Bone marrow (tissue), 2 donors: ENCODE measurements around the gene MCAT.

Source experiments
- DNase-seq, 2 donors: peaks; one replicate each; lab custom pipeline; 2025; lab: John Stamatoyannopoulos, UW

MCAT gene

DNA sequence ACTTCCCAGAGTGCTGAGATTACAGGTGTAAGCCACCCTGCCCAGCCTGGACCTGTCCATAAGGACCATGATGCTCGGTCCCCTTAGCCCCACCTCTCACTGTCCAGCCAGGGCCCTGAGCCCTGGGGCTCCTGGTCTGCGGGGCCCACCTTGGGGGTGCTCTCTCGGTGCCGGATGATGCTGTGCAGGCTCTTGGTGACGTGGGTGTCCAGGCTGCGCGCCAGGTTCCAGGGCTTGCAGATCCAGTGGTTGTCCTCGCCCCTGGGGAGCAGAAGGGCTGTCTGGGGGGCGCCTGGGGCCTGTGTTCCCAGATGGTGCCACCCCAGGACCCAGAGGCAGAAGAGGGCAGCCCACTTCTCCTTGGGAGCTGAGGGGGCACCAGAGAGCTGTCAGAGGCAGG is 30.4 kb upstream of the MCAT start:
- no peak for DNase-seq

DNA sequence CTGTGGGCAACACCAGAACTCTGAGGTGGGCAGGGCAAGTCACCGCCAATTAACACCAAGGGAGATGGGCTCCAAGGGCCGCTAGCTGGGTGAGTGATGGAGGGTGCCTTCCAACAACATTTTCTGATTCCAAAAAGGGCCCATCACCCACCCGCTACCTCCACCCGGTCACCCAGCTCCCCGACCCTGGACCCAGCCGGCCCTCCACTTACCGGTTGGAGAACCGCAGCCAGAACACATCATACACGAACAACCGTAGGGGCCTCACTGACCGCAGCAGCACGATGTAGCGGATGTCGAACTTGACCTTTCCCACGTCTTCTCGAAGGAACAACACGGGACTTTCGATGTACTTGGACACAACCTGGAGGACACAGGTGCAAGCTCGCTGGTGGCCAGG is 29.0 kb upstream of the MCAT start:
- no peak for DNase-seq

DNA sequence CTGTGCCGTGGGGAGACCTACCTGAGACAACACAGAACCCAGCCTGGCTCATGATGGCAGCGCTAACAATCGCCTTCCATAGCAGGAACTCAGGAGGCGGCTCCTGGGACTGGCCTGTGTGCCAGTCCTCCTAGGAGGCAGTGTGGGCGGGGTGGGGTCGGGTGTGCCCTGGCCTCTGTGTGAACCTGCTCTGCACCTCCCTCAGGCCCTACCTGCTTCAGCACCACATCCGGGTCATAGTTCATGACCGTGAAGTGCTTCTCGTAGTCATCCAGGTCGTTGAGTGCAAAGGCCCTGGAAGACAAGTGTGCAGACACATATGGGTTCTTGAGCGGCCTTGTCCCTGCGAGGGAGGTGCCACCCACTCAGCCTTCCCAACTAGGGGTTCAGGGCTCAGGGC is 28.4 kb upstream of the MCAT start:
- no peak for DNase-seq

DNA sequence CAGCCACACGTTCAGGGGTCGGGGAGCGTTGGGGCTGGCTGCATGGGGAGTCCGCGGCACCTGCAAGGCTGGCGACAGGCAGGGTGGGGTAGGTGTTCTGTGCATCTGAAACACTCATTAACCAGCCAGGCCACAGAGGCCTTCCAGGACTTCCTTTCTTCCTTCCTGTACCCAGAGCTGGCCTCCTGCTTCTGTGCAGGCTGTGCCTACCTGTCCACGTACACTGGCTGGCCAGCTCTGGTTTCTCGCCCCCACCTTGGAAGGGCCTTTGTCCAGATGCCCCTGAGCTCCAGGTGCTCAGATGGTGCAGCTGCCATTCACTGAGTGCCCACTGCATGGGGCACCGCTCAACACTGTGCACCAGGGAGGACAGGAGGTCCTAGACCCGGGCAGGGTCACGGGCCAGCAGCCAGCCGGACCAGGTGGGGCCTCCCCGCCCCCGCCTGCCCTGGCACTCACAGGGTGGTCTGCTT is 27.9 kb upstream of the MCAT start:
- no peak for DNase-seq

DNA sequence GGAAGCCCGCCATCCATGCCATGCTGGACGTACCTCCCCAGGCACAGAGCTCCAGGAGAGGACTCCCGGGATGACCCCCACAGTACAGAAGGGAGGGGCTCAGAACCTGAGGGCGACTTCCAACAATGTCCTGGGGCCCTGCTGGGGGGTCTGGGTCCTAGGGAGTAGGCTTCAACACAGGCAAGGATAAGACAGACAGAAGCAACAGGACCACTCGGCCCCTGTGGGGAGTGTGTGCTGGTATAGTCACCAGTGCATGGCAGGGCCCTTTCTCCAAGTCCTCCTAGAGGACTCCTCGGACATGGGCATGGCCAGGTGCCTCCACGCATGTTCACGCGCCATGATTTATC is 26.9 kb upstream of the MCAT start:
- DNase-seq: no peak

DNA sequence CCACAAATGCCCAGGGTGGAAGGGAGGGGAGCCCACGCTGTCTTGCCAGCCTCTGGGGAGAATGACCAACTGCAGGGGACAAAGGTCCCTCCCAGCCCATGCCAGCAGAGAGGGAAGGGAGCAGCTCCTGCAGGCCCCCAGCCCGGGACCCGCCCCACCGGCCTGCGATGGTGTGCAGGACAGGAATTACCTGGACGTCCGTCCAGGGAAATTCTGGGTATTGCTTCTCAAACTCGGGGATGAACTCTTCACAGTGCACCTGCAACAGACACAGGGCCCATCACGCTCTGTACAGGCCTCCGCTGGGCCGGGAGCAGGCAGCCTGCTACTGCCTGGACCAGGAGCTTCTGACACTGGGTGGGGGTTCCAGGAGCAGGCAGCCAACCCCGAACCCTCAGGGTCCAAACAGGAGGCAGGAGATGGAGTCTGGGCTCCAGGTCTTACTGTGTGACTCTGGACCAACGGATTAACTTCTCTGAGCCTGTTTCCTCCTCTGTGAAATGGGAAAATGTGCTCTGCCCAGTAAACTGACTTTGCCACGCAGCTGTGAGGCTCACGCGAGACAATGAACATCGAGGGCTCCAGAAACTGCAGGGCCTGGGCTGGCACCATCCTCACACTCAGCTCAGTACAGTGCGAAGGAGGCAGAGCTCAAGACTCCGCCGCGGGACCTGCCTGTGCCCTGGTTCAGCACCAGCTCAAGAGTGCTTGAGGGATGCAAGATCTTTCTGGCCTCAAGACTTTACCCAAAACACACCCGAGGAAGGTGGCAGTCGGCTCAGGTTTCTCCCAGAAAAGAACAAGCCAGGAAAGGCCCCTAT is 26.3 kb upstream of the MCAT start:
- no peak for DNase-seq

DNA sequence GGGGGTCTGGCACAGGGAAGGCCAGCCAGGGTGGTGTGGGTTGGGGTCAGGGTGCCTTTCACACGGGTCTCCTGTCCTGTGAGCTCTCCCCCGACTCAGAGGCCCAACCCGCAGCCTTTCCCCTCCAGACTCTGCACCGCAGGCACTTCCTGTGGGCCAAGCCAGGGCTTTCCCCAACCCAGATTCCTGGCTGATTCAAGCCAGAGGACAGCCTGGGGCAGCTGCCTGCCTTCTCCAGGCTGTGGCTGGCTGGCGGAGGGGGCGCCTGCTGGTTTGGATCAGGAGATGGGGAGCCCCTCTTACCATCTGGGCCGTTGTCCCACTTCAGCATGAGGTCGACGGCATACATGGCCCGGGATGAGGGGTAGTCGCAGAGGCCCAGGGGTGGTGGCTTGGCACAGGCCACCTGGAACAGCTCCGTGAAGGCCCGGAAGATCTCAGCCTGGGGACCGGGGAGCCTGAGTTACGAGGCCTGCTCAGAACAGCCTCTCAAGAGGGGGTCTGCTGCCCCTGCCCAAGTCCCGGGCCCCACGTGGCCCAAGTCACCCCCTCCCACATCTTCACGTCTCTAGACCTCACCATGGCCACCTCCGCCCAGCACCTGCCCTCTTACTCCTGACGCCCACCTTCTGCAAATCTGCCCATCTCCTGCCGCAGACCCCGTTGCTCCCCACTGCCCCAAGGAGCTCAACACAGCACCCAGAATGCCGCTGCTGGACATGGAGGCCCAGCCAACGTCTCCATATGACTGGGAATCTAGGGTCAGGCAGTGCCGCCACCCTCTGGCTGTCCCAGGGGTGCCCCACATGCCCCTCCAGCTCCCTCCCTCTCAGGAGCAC is 25.5 kb upstream of the MCAT start:
- DNase-seq: no peak

DNA sequence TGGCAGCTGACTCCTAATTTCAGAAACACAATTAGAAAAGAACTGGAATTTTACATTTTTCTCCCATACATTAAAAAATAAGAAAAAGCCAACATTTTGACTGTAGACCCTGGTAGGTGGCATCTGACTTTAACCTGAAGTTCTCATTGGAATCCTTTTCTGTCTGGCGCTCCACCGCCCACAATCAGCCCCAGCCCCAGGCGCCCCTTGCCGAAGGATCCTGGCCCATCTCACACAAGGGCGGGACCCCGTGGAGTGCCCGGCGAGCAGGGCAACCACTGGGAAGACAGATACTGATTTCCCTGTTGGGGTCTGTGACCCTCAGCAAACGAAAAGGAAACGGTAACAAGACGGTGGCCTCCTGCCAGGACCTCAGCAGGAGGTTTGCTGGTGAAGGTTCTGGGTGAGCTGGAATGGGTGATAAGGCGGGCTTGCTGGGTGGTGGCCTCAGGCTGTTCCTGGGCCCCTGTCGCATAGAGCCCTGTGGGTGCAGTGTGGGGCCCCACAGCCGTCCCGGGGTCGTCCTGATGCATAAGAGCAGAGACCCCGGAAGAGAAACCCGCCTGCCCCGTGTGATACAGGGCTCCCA is 23.9 kb upstream of the MCAT start:
- DNase-seq: no peak

DNA sequence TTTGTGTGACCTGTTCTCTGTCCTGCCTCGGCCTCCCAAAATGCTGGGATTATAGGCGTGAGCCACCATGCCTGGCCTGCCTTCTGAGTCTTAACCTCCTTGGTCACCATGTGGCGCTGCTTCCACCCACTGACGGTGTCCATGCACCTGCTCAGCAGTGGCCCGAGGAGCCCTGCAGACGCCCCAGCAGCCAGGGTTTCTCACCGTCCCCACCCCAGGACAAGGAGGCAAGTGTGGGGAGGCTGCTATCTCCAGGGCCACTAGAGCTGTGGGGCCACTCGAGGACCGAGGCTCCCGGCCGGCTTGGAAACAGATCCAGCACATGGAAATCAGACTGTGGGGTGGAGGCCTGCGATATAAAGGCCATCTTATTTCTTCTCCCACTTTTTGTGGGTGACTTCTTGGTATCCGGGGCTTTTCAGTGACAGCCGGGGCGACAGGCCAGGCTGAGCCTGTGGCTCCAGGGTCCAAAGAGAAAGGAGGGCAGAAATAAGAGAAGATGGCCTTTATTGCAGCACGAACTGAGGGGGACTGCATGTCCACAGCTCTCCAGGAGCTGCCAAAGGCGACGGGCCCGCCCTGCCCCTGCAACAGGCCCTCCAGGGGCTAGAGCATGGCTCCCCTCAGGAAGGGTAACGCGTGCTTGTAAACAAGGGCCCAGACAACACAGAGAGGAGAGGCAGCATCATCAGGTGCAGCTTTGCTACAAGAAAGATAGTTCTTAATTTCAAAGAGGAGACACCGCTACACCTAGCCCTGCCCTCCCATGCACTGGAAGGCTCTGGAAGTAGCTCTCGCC is 23.1 kb upstream of the MCAT start:
- no peak for DNase-seq

DNA sequence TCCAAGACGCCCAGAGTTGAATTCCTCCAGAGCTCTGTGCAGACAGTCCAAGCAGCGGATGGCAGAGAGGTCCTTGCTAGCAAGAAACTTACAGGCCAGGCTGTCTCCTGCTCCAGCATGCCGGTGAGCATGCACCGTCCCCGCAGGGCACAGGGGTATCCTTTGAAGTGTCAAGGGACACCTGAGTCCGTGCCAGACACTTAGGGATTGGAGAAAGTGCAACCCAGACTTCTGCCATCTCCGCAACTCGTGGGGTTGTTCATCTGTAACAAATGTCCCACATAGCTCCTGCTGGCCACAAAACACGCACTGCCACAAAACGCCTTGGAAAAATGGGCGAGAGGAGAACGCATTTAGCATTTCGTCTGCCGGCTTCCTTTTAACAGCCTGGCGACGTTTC is 21.4 kb upstream of the MCAT start:
- no peak for DNase-seq

DNA sequence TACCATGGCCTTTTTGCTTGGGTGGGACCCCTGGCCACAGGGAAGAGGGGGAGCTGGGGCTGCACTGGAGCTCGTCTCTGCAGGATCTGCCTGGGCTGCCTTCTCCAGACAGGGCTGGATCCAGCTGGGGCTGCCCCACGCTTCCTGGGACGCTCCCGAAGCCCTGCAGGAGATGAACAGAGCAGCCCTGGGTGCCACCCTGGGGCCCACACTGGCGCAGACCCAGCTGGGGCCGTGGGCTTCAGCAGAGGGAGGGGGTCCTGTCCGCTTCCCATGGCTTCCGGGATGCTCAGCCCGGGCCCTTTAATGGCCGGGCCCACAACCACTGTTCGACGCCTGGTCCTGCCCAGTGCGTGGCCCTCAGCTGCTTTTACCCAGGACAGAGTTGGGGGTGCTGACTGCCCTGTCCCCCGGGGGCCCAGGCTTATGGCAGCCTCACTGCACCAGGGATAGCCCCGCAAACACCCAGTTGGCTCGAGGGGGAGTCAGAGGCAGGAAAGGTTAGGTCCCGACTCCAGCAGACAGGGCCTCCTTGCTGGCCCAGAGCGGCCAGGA is 20.1 kb upstream of the MCAT start:
- DNase-seq: no peak

DNA sequence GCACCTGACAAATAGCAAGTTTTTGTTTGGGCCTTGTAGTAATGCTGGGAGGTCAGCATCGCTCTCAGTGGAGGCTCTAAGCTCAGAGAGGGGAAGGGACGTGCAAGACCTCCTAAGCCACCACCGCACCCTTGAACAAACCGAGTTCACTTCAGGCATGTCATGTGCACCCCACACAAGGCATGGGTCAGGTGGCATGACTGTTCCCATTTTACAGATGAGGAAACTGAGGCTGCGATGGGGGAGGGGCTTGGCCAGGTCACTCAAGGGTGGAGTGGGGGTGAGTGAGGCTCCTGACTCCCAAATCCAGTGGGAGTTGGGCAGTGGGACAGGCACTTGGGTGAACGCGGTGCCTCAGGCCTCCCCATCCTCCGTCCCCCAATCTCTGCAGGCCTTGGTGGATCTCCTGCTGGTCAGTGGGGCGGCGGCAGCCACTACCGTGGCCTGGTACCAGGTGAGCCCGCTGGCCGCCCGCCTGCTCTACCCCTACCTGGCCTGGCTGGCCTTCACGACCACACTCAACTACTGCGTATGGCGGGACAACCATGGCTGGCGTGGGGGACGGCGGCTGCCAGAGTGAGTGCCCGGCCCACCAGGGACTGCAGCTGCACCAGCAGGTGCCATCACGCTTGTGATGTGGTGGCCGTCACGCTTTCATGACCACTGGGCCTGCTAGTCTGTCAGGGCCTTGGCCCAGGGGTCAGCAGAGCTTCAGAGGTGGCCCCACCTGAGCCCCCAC is 19.4 kb upstream of the MCAT start:
- DNase-seq: no peak

DNA sequence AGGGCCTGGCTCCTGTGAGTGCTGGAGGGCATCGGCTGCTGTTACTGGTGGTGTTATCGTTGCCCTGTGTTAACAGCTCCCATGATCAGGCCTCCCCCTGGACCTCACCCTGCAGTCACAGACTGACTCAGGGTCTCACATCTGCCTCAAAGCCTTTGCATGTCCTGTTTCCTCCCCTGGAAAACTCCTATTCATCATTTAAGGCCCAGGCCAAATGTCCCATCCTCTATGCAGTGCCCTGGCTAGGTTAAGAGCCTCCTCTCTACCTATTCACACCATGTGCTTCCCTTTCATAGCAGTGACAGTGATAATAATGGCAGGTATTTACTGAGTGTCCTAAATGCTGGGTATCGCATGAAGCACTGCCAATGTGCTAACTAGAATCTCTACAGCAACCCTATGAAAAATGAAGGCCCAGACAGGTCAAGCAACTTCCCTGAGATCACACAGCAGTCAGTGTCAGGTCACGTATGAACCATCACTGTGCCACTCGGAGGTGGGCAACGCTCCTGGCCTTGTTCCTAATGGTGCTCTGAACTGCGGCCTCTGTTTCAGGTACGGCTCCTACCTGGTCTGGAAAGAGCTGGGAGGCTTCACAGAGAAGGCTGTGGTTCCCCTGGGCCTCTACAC is 17.4 kb upstream of the MCAT start:
- no peak for DNase-seq

DNA sequence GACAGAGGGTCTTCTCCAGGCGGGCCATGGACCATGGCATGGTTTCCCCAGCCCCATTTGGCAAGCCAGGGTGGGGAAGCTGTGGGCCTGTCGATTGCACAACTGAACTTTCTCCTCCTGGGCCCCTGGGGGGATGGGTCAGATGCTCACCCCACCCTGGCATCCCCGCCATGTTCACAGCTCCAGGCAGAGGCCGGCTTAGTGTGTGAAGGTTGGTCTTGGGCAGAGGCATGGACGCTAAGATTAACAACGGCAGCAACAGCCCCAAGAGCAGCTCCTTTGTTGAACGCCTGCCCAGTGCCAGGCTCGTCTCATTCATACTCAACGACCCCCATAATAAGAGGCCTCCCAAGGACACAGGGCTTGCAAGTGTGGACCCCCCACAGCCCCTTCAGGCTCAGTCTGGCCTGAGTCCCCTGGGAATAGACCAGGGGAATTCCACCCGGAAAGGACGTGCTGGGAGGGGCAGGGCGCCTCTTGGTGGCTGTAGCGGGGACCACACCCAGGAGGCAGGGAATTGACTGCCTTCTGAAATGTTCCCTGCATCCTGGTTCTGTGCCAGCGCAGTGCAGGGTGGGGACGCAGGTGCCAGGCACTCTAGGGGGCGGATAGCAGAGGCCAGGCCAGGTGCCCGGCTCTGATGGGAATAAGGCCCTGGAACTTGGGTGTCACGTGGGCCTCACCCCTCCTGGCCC is 16.4 kb upstream of the MCAT start:
- DNase-seq: no peak

DNA sequence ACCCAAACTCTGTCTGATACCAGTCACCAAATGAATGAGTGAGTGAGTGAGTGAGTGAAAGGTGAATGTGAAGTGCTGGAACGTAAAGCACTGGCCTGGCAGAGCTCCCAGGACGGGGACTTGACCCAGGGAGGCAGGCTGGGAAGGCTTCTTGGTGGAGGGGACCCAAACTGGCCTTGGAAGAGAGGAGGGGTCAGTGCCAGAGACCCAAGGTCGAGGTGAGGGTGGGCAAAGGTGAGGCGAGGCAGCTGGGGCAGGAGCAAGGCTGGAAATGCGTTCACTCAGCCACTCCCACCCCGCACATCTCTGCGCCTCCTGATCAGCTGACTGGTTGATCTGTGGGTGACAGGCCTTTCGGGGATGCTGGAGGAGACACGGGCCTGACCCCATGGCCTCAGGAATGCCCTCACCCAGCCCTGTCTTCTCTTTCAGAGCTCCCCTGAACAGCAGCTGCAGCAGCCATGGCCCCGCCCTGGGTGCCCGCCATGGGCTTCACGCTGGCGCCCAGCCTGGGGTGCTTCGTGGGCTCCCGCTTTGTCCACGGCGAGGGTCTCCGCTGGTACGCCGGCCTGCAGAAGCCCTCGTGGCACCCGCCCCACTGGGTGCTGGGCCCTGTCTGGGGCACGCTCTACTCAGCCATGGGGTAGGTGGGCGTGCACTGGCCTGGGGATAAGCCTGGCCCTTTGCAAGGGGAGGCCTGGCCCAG is 15.7 kb upstream of the MCAT start:
- no peak for DNase-seq

DNA sequence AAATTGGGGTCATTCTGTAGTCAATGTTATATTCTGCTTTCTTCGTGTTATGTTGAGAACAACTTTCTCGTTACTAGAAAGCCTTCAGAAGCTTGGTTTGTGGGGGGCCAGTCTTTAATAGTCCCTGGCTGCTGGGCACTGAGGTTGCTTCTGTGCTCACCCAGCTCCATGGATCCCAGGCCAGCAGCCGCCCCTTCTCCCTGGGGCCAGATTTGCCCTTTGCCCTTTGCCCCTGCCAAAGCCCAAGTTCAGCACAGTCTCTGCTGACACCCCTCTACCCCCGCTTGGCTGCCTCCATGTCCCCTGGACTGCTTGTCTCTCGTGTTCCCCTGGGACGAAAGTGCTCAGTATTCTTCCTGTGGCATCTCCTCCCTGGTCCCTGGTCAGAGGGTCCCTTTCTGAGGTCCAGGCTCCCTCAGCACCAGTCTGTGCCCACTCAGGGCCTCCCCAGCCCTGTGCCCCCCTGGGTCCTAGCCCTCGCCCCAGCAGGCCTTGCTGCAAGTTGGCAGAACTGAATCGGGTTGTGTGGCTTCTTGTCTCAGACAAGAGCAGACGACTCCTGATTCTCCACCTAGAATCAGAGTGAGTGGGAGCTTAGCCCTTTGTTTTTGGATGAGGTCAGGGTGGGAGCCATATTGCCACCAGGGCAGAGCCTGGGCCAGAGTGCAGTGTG is 14.8 kb upstream of the MCAT start:
- DNase-seq: no peak

DNA sequence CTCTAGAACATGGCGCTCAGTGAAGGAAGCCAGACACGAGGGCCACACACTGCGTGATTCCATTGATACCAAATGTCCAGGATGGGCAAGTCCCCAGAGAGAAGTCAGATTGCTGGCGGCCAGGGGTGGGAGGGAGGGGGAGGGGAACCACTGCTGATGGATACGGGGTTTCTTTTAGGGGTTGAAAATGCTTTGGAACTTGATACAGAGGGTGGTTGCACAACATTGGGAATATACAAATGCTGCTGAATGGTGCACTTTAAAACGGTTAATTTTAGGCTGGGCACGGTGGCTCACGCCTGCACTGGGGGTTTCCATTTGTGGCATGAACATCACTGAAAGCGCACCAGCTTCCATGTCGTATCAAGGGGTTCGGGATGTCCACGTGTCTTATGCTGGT is 13.2 kb upstream of the MCAT start:
- DNase-seq: no peak

DNA sequence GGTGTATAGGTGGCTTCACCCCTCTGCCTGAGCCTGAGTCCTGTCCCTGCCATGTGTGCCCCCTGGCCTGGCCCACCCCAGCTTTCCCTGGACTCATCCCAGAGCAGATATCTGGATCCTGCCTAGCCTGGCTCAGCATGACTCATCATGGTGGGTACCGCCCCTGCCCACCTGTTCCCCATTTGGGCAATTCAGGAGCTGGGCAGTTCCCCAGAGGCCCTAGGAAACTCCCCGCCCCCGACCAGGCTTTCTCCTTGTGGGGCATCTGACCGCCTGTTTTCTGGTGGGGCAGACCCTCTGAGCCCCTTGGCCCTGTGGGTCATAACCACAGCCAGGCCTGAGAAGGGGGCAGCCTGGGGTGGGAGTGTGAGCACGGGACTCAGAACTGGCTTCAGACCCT is 12.6 kb upstream of the MCAT start:
- no peak for DNase-seq
